H1 (cell line): Measurements from ENCODE around the gene MMS19. TPM values are rescaled to one million over a fixed set of nuclear protein-coding genes. Genes with fewer than 3 reads are reported as not detected.

Experiments
- CTCF ChIA-PET: fragments of 300-600 bp; sonication (Branson Sonifier 250); formaldehyde crosslinking; loops from one replicate; lab custom pipeline; 2021; ENCODE audit not compliant: partially characterized antibody; lab: Charles Lee
- POLR2A ChIA-PET: fragments of 300-600 bp; sonication (Branson Sonifier 250); formaldehyde crosslinking; loops from one replicate; lab custom pipeline; 2021; ENCODE audit warnings: inconsistent platforms; ENCODE audit not compliant: partially characterized antibody; lab: Charles Lee
- DNase-seq, 2 experiments: peaks; one replicate each; pipeline versions ENCODE4 v3.0.0 to v3.0.0-alpha.2; 2010 to 2022; ENCODE audit warnings: low spot score in 2 of 2, low read depth in 1 of 2, mixed read lengths in 1 of 2
- FAIRE-seq: peaks from 2 replicates; lab custom pipeline; 2011; peaks lifted over from hg19 to GRCh38; lab: Jason Lieb, UNC
- H2AFZ ChIP-seq: 2 replicates; pipeline ENCODE4 v1.8.1; 2012; ENCODE audit warnings: low read length, inconsistent platforms
- H2AK5ac ChIP-seq: 2 replicates; pipeline ENCODE4 v1.6.1; 2013; ENCODE audit warnings: low read depth, low read length
- H2BK120ac ChIP-seq: replicated peaks from 2 replicates; pipeline ENCODE3; 2013; ENCODE audit warnings: low read depth, low read length, inconsistent platforms
- H2BK12ac ChIP-seq: 2 replicates; pipeline ENCODE4 v1.6.1; 2013; ENCODE audit warnings: low read depth, low read length
- H2BK15ac ChIP-seq: 2 replicates; pipeline ENCODE4 v1.6.1; 2013; ENCODE audit warnings: low read length
- H2BK20ac ChIP-seq: 2 replicates; pipeline ENCODE4 v1.6.1; 2013; ENCODE audit warnings: low read length
- H2BK5ac ChIP-seq: 2 replicates; pipeline ENCODE4 v1.6.1; 2013; ENCODE audit warnings: low read depth, low read length
- H3K14ac ChIP-seq: 2 replicates; pipeline ENCODE4 v1.6.1; 2013; ENCODE audit warnings: inconsistent platforms; ENCODE audit not compliant: insufficient read length
- H3K18ac ChIP-seq: 2 replicates; pipeline ENCODE4 v1.6.1; 2013; ENCODE audit warnings: low read length; ENCODE audit errors: extremely low read depth
- H3K23ac ChIP-seq: 2 replicates; pipeline ENCODE4 v1.6.1; 2013; ENCODE audit warnings: inconsistent platforms; ENCODE audit not compliant: insufficient read length
- H3K23me2 ChIP-seq: 2 replicates; pipeline ENCODE4 v1.6.1; 2013; ENCODE audit warnings: low read depth, low read length
- H3K27ac ChIP-seq: 2 replicates; pipeline ENCODE4 v1.6.1; 2011; ENCODE audit warnings: low read depth, low read length, inconsistent platforms
- H3K27me3 ChIP-seq, 4 experiments: replicated peaks in 1 of 4; 1 replicate in 1 of 4; 2 replicates in 3 of 4; pipeline versions ENCODE4 v1.6.1 to v1.8.1; 2011 to 2013; ENCODE audit warnings: low read length in 3 of 4, mild to moderate bottlenecking in 3 of 4, inconsistent platforms in 2 of 4, mixed read lengths in 2 of 4, moderate library complexity in 1 of 4; ENCODE audit not compliant: control insufficient read depth in 3 of 4, insufficient read depth in 3 of 4; ENCODE audit errors: extremely low read depth in 1 of 4
- H3K36me3 ChIP-seq, 4 experiments: 2 replicates each; pipeline versions ENCODE4 v1.6.1 to v1.8.1; 2011 to 2013; ENCODE audit warnings: mild to moderate bottlenecking in 4 of 4, low read length in 3 of 4, moderate library complexity in 2 of 4, control low read depth in 1 of 4, inconsistent platforms in 1 of 4; ENCODE audit not compliant: insufficient read depth in 4 of 4, control insufficient read depth in 2 of 4
- H3K4ac ChIP-seq: replicated peaks from 2 replicates; pipeline ENCODE3; 2013; ENCODE audit warnings: low read length, low read depth, mixed read lengths, inconsistent platforms; ENCODE audit not compliant: insufficient read length
- H3K4me1 ChIP-seq, 4 experiments: replicated peaks in 1 of 4; 1 replicate in 1 of 4; 2 replicates in 3 of 4; pipeline versions ENCODE4 v1.6.1 to v1.8.1; 2011 to 2013; ENCODE audit warnings: low read length in 3 of 4, inconsistent platforms in 2 of 4, mixed read lengths in 1 of 4; ENCODE audit not compliant: insufficient read depth in 4 of 4, control insufficient read depth in 3 of 4
- H3K4me2 ChIP-seq, 2 experiments: 2 replicates each; pipeline versions ENCODE4 v1.6.1 to v1.8.1; 2011 to 2013; ENCODE audit warnings: low read depth in 2 of 2, low read length in 2 of 2, control low read depth in 1 of 2, inconsistent platforms in 1 of 2, mild to moderate bottlenecking in 1 of 2; ENCODE audit not compliant: insufficient read depth in 1 of 2
- H3K4me3 ChIP-seq, 4 experiments: fragments of 200-600, 300-600 bp in 1 of 4; sonication (generic), shearing (Covaris generic), sonication (Bioruptor Twin) in 1 of 4; 2 replicates each; pipeline versions ENCODE4 v1.5.1 to v1.8.1; 2011 to 2016; ENCODE audit warnings: low read length in 4 of 4, low read depth in 3 of 4, control low read depth in 2 of 4, inconsistent platforms in 2 of 4, mild to moderate bottlenecking in 2 of 4, mixed read lengths in 1 of 4, moderate library complexity in 1 of 4; ENCODE audit not compliant: insufficient read depth in 2 of 4; ENCODE audit errors: extremely low read depth in 1 of 4
- H3K56ac ChIP-seq: replicated peaks from 2 replicates; pipeline ENCODE3; 2013; ENCODE audit warnings: low read depth, mild to moderate bottlenecking, mixed read lengths, low read length, inconsistent platforms; ENCODE audit not compliant: insufficient read length
- H3K79me1 ChIP-seq: 2 replicates; pipeline ENCODE4 v1.6.1; 2013; ENCODE audit warnings: low read depth, low read length, control low read depth
- H3K79me2 ChIP-seq, 2 experiments: 2 replicates each; pipeline versions ENCODE4 v1.6.1 to v1.8.1; 2012 to 2013; ENCODE audit warnings: low read length in 2 of 2, mild to moderate bottlenecking in 2 of 2, inconsistent platforms in 1 of 2; ENCODE audit not compliant: insufficient read depth in 2 of 2, control insufficient read depth in 1 of 2
- H3K9ac ChIP-seq, 4 experiments: replicated peaks in 1 of 4; 1 replicate in 1 of 4; 2 replicates in 3 of 4; pipeline versions ENCODE4 v1.6.1 to v1.8.1; 2011 to 2013; ENCODE audit warnings: low read depth in 3 of 4, low read length in 3 of 4, control low read depth in 2 of 4, mild to moderate bottlenecking in 2 of 4, moderate library complexity in 2 of 4, inconsistent platforms in 1 of 4; ENCODE audit errors: extremely low read depth in 1 of 4
- H3K9me3 ChIP-seq, 2 experiments: 2 replicates each; pipeline versions ENCODE4 v1.6.1 to v1.8.1; 2012 to 2013; ENCODE audit warnings: mild to moderate bottlenecking in 2 of 2, moderate library complexity in 2 of 2, control low read depth in 1 of 2, inconsistent platforms in 1 of 2, low read depth in 1 of 2, low read length in 1 of 2, mixed read lengths in 1 of 2; ENCODE audit not compliant: insufficient read depth in 2 of 2
- H4K20me1 ChIP-seq, 2 experiments: replicated peaks in 1 of 2; 2 replicates each; pipeline versions ENCODE3 to v1.8.1; 2011 to 2013; ENCODE audit warnings: inconsistent platforms in 2 of 2, low read length in 2 of 2, mild to moderate bottlenecking in 1 of 2; ENCODE audit not compliant: insufficient read depth in 2 of 2, control insufficient read depth in 1 of 2
- H4K5ac ChIP-seq: 2 replicates; pipeline ENCODE4 v1.6.1; 2013; ENCODE audit warnings: low read length, low read depth, mixed read lengths, inconsistent platforms; ENCODE audit not compliant: insufficient read length
- H4K8ac ChIP-seq: 2 replicates; pipeline ENCODE4 v1.8.0; 2013; ENCODE audit warnings: mild to moderate bottlenecking, moderate library complexity, low read length, inconsistent platforms; ENCODE audit not compliant: insufficient read depth; ENCODE audit errors: extremely low read depth
- H4K91ac ChIP-seq: replicated peaks from 2 replicates; pipeline ENCODE3; 2013; ENCODE audit warnings: low read length, mixed read lengths, inconsistent platforms; ENCODE audit not compliant: insufficient read length
- GTF2F1 ChIP-seq: IDR thresholded peaks from 2 replicates; pipeline ENCODE4 v1.6.1; 2012; ENCODE audit warnings: low read depth, low read length, improper control_type of control experiment, borderline replicate concordance
- KDM1A ChIP-seq: fragments of 200-600, 300-600 bp; sonication (generic); IDR thresholded peaks from 2 replicates; pipeline ENCODE4 v1.7.1; 2016; ENCODE audit warnings: mild to moderate bottlenecking, low read length, borderline replicate concordance
- MAFK ChIP-seq: IDR thresholded peaks from 2 replicates; pipeline ENCODE4 v1.6.1; 2012; ENCODE audit warnings: low read depth, mild to moderate bottlenecking, improper control_type of control experiment, low read length
- POLR2AphosphoS5 ChIP-seq: IDR thresholded peaks from 2 replicates; pipeline ENCODE4 v1.6.1; 2011; ENCODE audit warnings: low read depth, low read length
- SAP30 ChIP-seq: fragments of 300-600 bp; sonication (generic); IDR thresholded peaks from 2 replicates; pipeline ENCODE4 v1.7.1; 2012; ENCODE audit warnings: low read length, moderate library complexity, mild to moderate bottlenecking, inconsistent platforms; ENCODE audit not compliant: insufficient read depth, insufficient replicate concordance
- YY1 ChIP-seq: IDR thresholded peaks from 2 replicates; pipeline ENCODE4 v1.6.1; 2011; ENCODE audit warnings: low read depth, mild to moderate bottlenecking, low read length
- whole genome bisulfite sequencing, 2 experiments: shearing (Covaris generic) in 1 of 2; methylation state at CpG; one replicate each; pipeline versions ENCODE4 v1.1.6 to v1.1.7; 2013 to 2015; ENCODE audit warnings: low lambda C conversion rate in 2 of 2, mixed read lengths in 2 of 2, inconsistent platforms in 1 of 2, low coverage in 1 of 2, missing lambda C conversion rate in 1 of 2; ENCODE audit not compliant: insufficient replicate concordance in 2 of 2, insufficient coverage in 1 of 2, insufficient read length in 1 of 2; ENCODE audit errors: extremely low coverage in 1 of 2, missing lambda C conversion rate in 1 of 2; 5-methylcytosine and 5-hydroxymethylcytosine counted together
- polyA plus RNA-seq, 7 experiments: library from polyadenylated mRNA; depleted of rRNA in 3 of 7; stranded (reverse) in 5 of 7; unstranded in 2 of 7; fragments of >200 nt in 5 of 7; fragments of 200-250 nt in 2 of 7; gene quantifications; 1 replicate in 5 of 7; 2 replicates in 1 of 7; 4 replicates in 1 of 7; pipeline versions ENCODE4 v1.2.1 to v1.2.3, GENCODE V29; 2011 to 2013; ENCODE audit warnings: missing spikeins in 2 of 7, mixed read lengths in 2 of 7
- total RNA-seq: library from RNA; stranded (reverse); fragmentation: NEBNext Ultra II Directional; extraction: Animal tissue kit (Norgen Biotek cat#: 25700); gene quantifications from 2 replicates; pipeline ENCODE4 v1.2.1, GENCODE V29; 2021

Gene MMS19
- total and polyA plus RNA-seq, 2 of the 8 experiments (the other 6 are each of a cell fraction or from before 2014, with no cell fraction given), result 130 to 221 TPM

- FAIRE-seq, result no peak
- CTCF ChIA-PET, result interaction anchor here (0.6 to 19.6 kb wide), 13 partner anchors 9 to 164 kb away, joined by 3 to 283 read pairs (median 6); partner anchors contain the start of gene UBTD1
- peaks cover 0 to 32% of the 10 kb centered on the region in 2 experiments; a peak in 2 of 4 replicates for H3K79me2 ChIP-seq
- H4K20me1 ChIP-seq, result peaks cover 0 to 4% of the 10 kb centered on the region in 2 experiments
- no peak overlapping the region for H3K23ac ChIP-seq
- peak overlapping the region; percentile 31 to 65 for H3K4me2 ChIP-seq
- H3K27ac ChIP-seq, result no peak overlapping the region
- H2BK15ac ChIP-seq, result peak overlapping the region; percentile 88; the same call in 1 of the 2 replicates
- peak overlapping the region; percentile 13; the same call in 1 of the 2 replicates for H2AK5ac ChIP-seq
- 0 out of 2 replicates have a peak overlapping the region, but pooled peaks have one; percentile 19 for H2BK12ac ChIP-seq
- peak overlapping the region; percentile 29 for H4K91ac ChIP-seq
- H2BK5ac ChIP-seq, result 0 out of 2 replicates have a peak overlapping the region, but pooled peaks have one; percentile 26
- H3K4ac ChIP-seq, result no peak overlapping the region
- no peak overlapping the region for H3K4me3 ChIP-seq
- H3K9ac ChIP-seq, result peak overlapping the region in 1 of 4 experiments; percentile 33; a peak in 2 of 7 replicates
- no peak overlapping the region for H4K8ac ChIP-seq
- no peak overlapping the region for H2BK20ac ChIP-seq
- no peaks in the 10 kb centered on the region for H3K23me2 ChIP-seq
- H3K4me1 ChIP-seq, result peaks cover 11 to 23% (median 19%) of the 10 kb centered on the region in 4 experiments
- no peak overlapping the region for H3K14ac ChIP-seq
- H4K5ac ChIP-seq, result peak overlapping the region; percentile 23
- 77% methylated on average over 5 of the region's 5 CpGs; no CpG with 5 or more reads in 1 of the 2 experiments for WGBS, 2 experiments
- H3K56ac ChIP-seq, result no peak overlapping the region
- H3K9me3 ChIP-seq, result no peaks in the 10 kb centered on the region
- H2AFZ ChIP-seq, result no peak overlapping the region
- no peaks in the 10 kb centered on the region for H3K36me3 ChIP-seq
- peaks cover 24% of the 10 kb centered on the region for H3K79me1 ChIP-seq
- no peak overlapping the region for H2BK120ac ChIP-seq
- POLR2A ChIA-PET, result interaction anchor here (1.1 to 3.4 kb wide), 5 partner anchors 8 to 59 kb away, joined by 3 to 12 read pairs (median 6); partner anchors contain the start of gene UBTD1
- TF ChIP-seq KDM1A (no peak), YY1 (no peak), POLR2AphosphoS5 (no peak), MAFK (no peak), GTF2F1 (no peak), SAP30 (no peak)
- peak overlapping the region; percentile 62; the same call in 1 of the 2 replicates for H3K18ac ChIP-seq
- H3K27me3 ChIP-seq, result no peaks in the 10 kb centered on the region
- no peak for DNase-seq
Observed at GRCh38 chr10:97520520-97520919, 22.3 kb upstream of the MMS19 start.
